Measurements from ENCODE around the gene HSD3B7.

The HSD3B7 gene

GRCh38 chr16:30974348-30974747 is 10.7 kb upstream of the HSD3B7 start:
- TF ChIP-seq ZBTB7A (IDR thresholded peaks at IDR 0.05; ENCODE audit: low read depth) (no peak), EGR1 (IDR thresholded peaks at IDR 0.05) (no peak), CREB1 (IDR thresholded peaks at IDR 0.05; ENCODE audit: low read depth) (no peak), NFIC (IDR thresholded peaks at IDR 0.05) (no peak), FOXM1 (IDR thresholded peaks at IDR 0.05; ENCODE audit: borderline replicate concordance, low read depth) (no peak), TCF12 (IDR thresholded peaks at IDR 0.05; ENCODE audit: low read depth) (no peak), EP300 (IDR thresholded peaks at IDR 0.05; ENCODE audit: borderline replicate concordance) (no peak), MAX (IDR thresholded peaks at IDR 0.05) (no peak), RAD21 (IDR thresholded peaks at IDR 0.05; ENCODE audit: low read depth) (no peak)
- TF ChIP-seq, protein P1, sequence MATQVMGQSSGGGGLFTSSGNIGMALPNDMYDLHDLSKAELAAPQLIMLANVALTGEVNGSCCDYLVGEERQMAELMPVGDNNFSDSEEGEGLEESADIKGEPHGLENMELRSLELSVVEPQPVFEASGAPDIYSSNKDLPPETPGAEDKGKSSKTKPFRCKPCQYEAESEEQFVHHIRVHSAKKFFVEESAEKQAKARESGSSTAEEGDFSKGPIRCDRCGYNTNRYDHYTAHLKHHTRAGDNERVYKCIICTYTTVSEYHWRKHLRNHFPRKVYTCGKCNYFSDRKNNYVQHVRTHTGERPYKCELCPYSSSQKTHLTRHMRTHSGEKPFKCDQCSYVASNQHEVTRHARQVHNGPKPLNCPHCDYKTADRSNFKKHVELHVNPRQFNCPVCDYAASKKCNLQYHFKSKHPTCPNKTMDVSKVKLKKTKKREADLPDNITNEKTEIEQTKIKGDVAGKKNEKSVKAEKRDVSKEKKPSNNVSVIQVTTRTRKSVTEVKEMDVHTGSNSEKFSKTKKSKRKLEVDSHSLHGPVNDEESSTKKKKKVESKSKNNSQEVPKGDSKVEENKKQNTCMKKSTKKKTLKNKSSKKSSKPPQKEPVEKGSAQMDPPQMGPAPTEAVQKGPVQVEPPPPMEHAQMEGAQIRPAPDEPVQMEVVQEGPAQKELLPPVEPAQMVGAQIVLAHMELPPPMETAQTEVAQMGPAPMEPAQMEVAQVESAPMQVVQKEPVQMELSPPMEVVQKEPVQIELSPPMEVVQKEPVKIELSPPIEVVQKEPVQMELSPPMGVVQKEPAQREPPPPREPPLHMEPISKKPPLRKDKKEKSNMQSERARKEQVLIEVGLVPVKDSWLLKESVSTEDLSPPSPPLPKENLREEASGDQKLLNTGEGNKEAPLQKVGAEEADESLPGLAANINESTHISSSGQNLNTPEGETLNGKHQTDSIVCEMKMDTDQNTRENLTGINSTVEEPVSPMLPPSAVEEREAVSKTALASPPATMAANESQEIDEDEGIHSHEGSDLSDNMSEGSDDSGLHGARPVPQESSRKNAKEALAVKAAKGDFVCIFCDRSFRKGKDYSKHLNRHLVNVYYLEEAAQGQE (IDR thresholded peaks at IDR 0.05; ENCODE audit: low read depth) = no peak

DNA sequence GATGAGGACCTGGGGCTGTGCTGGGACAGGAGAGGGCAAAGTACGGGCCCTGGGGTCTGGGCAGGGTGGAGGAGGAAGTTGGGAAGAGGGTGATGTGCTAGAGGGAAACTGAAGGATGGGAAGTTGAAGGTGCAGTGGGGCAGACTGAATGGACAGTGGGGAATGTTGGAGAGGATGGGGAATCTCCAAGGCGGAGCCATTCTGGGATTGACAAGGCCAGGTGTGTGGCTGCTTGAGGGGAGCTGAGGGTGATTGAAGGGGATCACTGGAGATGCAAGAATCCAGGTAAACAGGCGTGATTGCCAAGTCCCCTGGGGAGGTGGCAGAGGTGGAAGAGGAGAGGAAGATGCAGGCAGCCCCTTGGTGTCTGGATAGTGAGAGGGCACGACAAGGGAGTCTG is 8.5 kb upstream of the HSD3B7 start:
- TF ChIP-seq FOXM1 (IDR thresholded peaks at IDR 0.05; ENCODE audit: borderline replicate concordance, low read depth) (no peak), RAD21 (IDR thresholded peaks at IDR 0.05; ENCODE audit: low read depth) (no peak), CREB1 (IDR thresholded peaks at IDR 0.05; ENCODE audit: low read depth) (no peak), TEAD4 (IDR thresholded peaks at IDR 0.05) (no peak), ZBTB7A (IDR thresholded peaks at IDR 0.05; ENCODE audit: low read depth) (no peak), CEBPB (IDR thresholded peaks at IDR 0.05) (no peak), EGR1 (IDR thresholded peaks at IDR 0.05) (no peak), USF1 (IDR thresholded peaks at IDR 0.05) (no peak), TCF12 (IDR thresholded peaks at IDR 0.05; ENCODE audit: low read depth) (no peak), YY1 (IDR thresholded peaks at IDR 0.05; ENCODE audit: low read depth) (no peak), TAF1 (IDR thresholded peaks at IDR 0.05; ENCODE audit: low read depth) (no peak), MAX (IDR thresholded peaks at IDR 0.05) (no peak), NFIC (IDR thresholded peaks at IDR 0.05) (no peak), EP300 (IDR thresholded peaks at IDR 0.05; ENCODE audit: borderline replicate concordance) (no peak)
- TF ChIP-seq, protein P1 (IDR thresholded peaks at IDR 0.05; ENCODE audit: low read depth) = no peak

GRCh38 chr16:30977502-30977901 is 7.5 kb upstream of the HSD3B7 start:
- no peak for TF ChIP-seq EGR1 (IDR thresholded peaks at IDR 0.05)
- no peak for TF ChIP-seq USF1 (IDR thresholded peaks at IDR 0.05)
- no peak for TF ChIP-seq FOXM1 (IDR thresholded peaks at IDR 0.05; ENCODE audit: borderline replicate concordance, low read depth)
- no peak for TF ChIP-seq EP300 (IDR thresholded peaks at IDR 0.05; ENCODE audit: borderline replicate concordance)
- no peak for TF ChIP-seq TCF12 (IDR thresholded peaks at IDR 0.05; ENCODE audit: low read depth)
- no peak for TF ChIP-seq ZBTB7A (IDR thresholded peaks at IDR 0.05; ENCODE audit: low read depth)
- TF ChIP-seq YY1 (IDR thresholded peaks at IDR 0.05; ENCODE audit: low read depth) = no peak
- no peak for TF ChIP-seq TAF1 (IDR thresholded peaks at IDR 0.05; ENCODE audit: low read depth)
- TF ChIP-seq RAD21 (IDR thresholded peaks at IDR 0.05; ENCODE audit: low read depth) = no peak
- no peak for TF ChIP-seq NFIC (IDR thresholded peaks at IDR 0.05)

GRCh38 chr16:30979170-30980022 is 5.6 kb upstream of the HSD3B7 start:
- no peak for TF ChIP-seq TAF1 (IDR thresholded peaks at IDR 0.05; ENCODE audit: low read depth)
- no peak for TF ChIP-seq CEBPB (IDR thresholded peaks at IDR 0.05)
- no peak for TF ChIP-seq RAD21 (IDR thresholded peaks at IDR 0.05; ENCODE audit: low read depth)
- no peak for TF ChIP-seq EP300 (IDR thresholded peaks at IDR 0.05; ENCODE audit: borderline replicate concordance)
- TF ChIP-seq, protein P1 (IDR thresholded peaks at IDR 0.05; ENCODE audit: low read depth) = no peak
- no peak for TF ChIP-seq FOXM1 (IDR thresholded peaks at IDR 0.05; ENCODE audit: borderline replicate concordance, low read depth)
- no peak for TF ChIP-seq NFIC (IDR thresholded peaks at IDR 0.05)
- no peak for TF ChIP-seq MAX (IDR thresholded peaks at IDR 0.05)
- TF ChIP-seq ZBTB7A (IDR thresholded peaks at IDR 0.05; ENCODE audit: low read depth) = no peak
- TF ChIP-seq TEAD4 (IDR thresholded peaks at IDR 0.05) = no peak
- TF ChIP-seq CREB1 (IDR thresholded peaks at IDR 0.05; ENCODE audit: low read depth) = no peak
- no peak for TF ChIP-seq USF1 (IDR thresholded peaks at IDR 0.05)

Measured in Ishikawa (cell line).